SH-SY5Y (cell line): ENCODE results near the gene AIFM2.

Source experiments
- GATA2 ChIP-seq: IDR thresholded peaks from 2 replicates; pipeline ENCODE4 v1.6.1; 2011; ENCODE audit warnings: mild to moderate bottlenecking, low read depth, low read length
- GATA3 ChIP-seq: IDR thresholded peaks from 2 replicates; pipeline ENCODE4 v1.6.1; 2011; ENCODE audit warnings: low read depth, mild to moderate bottlenecking, low read length, moderate library complexity

- TF ChIP-seq GATA2 (no peak), GATA3 (no peak)
Measured at GRCh38 chr10:70131560-70131937, 1.1 kb downstream of the AIFM2 start.
